Embryonic facial prominence (tissue), 1 donor: ENCODE results near the gene PLEKHB2.
"Not testable (repeated sequence)": the region's sequence is repeated elsewhere in the genome, so short reads cannot be mapped to it uniquely, and the experiment has no call there.

ENCODE experiments used
- DNase-seq: peaks from one replicate; pipeline ENCODE4 v3.0.0-alpha.2; 2016; ENCODE audit errors: extremely low spot score

Gene PLEKHB2

GRCh38 chr2:131143803-131144202, 38.7 kb downstream of the PLEKHB2 start:
- no peak for DNase-seq

GRCh38 chr2:131145040-131145439, 39.9 kb downstream of the PLEKHB2 start:
- no peak for DNase-seq

GRCh38 chr2:131146231-131146630, 41.1 kb downstream of the PLEKHB2 start:
- no peak for DNase-seq

- no peak for DNase-seq
Observed at GRCh38 chr2:131146749-131147148, 41.6 kb downstream of the PLEKHB2 start.

- no peak for DNase-seq
Observed at GRCh38 chr2:131148426-131148825, 43.3 kb downstream of the PLEKHB2 start.

- DNase-seq: not testable (repeated sequence)
Observed at GRCh38 chr2:131150109-131150508, 45.0 kb downstream of the PLEKHB2 start.

GRCh38 chr2:131151398-131151797, 46.3 kb downstream of the PLEKHB2 start:
- no peak for DNase-seq

- no peak for DNase-seq
Observed at GRCh38 chr2:131152074-131152473, 46.9 kb downstream of the PLEKHB2 start.

- DNase-seq: no peak
Observed at GRCh38 chr2:131153529-131153928, 48.4 kb downstream of the PLEKHB2 start.

GRCh38 chr2:131154071-131154531, 49.0 kb downstream of the PLEKHB2 start:
- DNase-seq: no peak

- DNase-seq: no peak
Observed at GRCh38 chr2:131154647-131155046, 49.5 kb downstream of the PLEKHB2 start.

- no peak for DNase-seq
Observed at GRCh38 chr2:131155208-131155855, 50.2 kb downstream of the PLEKHB2 start.

GRCh38 chr2:131156452-131157149, 51.5 kb downstream of the PLEKHB2 start:
- no peak for DNase-seq

- DNase-seq: not testable (repeated sequence)
Observed at GRCh38 chr2:131165562-131165961, 60.4 kb downstream of the PLEKHB2 start.

- DNase-seq: no peak
Observed at GRCh38 chr2:131168538-131168937, 63.4 kb downstream of the PLEKHB2 start.

GRCh38 chr2:131178050-131178449, 72.9 kb downstream of the PLEKHB2 start:
- not testable (repeated sequence) for DNase-seq

GRCh38 chr2:131178721-131179418, 73.7 kb downstream of the PLEKHB2 start:
- DNase-seq: not testable (repeated sequence)

GRCh38 chr2:131181451-131181850, 76.3 kb downstream of the PLEKHB2 start:
- DNase-seq: not testable (repeated sequence)

GRCh38 chr2:131193421-131193820, 88.3 kb downstream of the PLEKHB2 start:
- not testable (repeated sequence) for DNase-seq

GRCh38 chr2:131196186-131196585, 91.0 kb downstream of the PLEKHB2 start:
- not testable (repeated sequence) for DNase-seq
